Measurements from ENCODE around the gene FAM118A.
"Not testable (repeated sequence)": the region's sequence is repeated elsewhere in the genome, so short reads cannot be mapped to it uniquely, and the experiment has no call there.

Gene FAM118A

GRCh38 chr22:45323695-45324094 lies 14.0 kb downstream of the FAM118A start:
- no peaks in the 10 kb centered on the region for H3K27me3 ChIP-seq (ENCODE audit: control insufficient read depth, insufficient read depth, low read length)
- no peaks in the 10 kb centered on the region for H3K9me3 ChIP-seq (ENCODE audit: control insufficient read depth, low read depth, low read length)
- peaks cover 23% of the 10 kb centered on the region for H3K36me3 ChIP-seq (ENCODE audit: control insufficient read depth, low read depth, low read length)
- H3K9ac ChIP-seq (ENCODE audit: low read length): no peak overlapping the region
- no peak overlapping the region for H3K4me3 ChIP-seq (ENCODE audit: low read length)
- H3K4me1 ChIP-seq (ENCODE audit: control insufficient read depth, low read depth, low read length): no peaks in the 10 kb centered on the region
- no peak overlapping the region for H3K27ac ChIP-seq (ENCODE audit: low read length)

DNA sequence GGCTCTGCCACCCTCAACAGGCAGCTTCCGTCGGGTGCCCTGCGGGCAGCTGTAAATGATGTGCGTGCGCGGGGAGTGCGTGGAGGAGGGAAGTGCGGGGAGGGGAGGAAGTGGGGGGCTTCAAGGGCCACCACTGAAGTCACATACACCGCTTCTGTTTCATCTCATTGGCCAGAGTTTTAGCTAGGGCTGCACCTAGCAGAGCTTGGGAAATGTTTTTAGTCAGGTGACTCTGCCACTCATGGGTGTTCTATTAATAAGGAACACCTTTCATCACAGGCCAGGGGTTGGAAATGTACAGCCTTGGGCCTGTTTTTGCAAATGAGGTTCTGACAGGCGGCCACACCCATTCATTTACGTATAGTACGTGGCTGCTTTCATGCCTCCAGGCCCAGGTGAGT lies 14.6 kb downstream of the FAM118A start:
- H3K27ac ChIP-seq (ENCODE audit: low read length): no peak overlapping the region
- peaks cover 23% of the 10 kb centered on the region for H3K36me3 ChIP-seq (ENCODE audit: control insufficient read depth, low read depth, low read length)
- no peak overlapping the region for H3K9ac ChIP-seq (ENCODE audit: low read length)
- no peaks in the 10 kb centered on the region for H3K27me3 ChIP-seq (ENCODE audit: control insufficient read depth, insufficient read depth, low read length)
- no peaks in the 10 kb centered on the region for H3K9me3 ChIP-seq (ENCODE audit: control insufficient read depth, low read depth, low read length)
- no peaks in the 10 kb centered on the region for H3K4me1 ChIP-seq (ENCODE audit: control insufficient read depth, low read depth, low read length)
- no peak overlapping the region for H3K4me3 ChIP-seq (ENCODE audit: low read length)

DNA sequence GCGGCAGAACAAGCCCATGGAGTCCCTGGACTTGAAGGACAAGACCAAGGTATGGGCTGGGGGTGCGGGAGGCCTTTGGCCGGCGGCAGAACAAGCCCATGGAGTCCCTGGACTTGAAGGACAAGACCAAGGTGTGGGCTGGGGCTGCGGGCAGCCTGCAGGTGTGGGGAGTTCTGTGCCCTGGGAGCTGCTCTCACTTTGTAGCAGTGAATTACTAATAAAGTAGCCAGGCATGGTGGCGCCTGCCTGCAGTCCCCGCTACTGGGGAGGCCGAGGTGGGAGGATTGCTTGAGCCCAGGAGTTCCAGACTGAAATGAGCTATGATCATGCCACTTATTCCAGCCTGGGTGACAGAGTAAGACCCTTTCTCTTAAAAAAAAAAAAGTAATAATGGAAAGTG lies 18.5 kb downstream of the FAM118A start:
- H3K27me3 ChIP-seq (ENCODE audit: control insufficient read depth, insufficient read depth, low read length); H3K27ac ChIP-seq (ENCODE audit: low read length): not testable (repeated sequence)
- H3K36me3 ChIP-seq (ENCODE audit: control insufficient read depth, low read depth, low read length): peaks cover 20% of the 10 kb centered on the region

DNA sequence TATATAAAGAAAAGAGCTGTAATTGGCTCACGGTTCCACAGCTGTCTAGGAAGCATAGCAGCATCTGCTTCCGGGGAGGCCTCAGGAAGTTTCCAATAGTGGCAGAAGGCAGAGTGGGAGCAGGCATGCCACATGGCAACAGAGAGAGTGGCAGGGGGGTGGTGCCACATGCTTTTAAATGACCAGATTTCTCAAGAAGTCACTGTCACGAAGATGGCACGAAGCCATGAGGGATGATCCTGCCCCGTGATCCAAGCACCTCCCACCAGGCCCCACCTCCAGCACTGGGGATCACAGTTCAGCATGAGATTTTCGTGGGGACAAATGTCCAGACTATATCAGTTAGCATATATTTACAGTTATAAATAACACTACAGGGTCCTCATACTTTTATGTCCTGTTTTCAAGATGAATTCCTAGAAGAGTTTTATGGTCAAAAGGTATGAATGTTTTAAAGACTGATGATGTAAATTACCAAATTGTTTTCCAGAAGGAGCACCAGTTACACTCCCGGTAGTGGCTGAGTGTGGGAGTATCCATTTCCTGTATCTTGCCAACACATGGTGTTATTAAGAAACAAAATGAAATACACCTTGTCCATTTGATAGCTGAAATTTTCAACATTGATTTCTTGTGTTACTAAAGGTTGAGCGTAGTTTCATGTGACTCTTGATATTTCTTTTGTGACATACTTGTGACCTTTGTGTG lies 19.2 kb downstream of the FAM118A start:
- Histone ChIP-seq H3K27me3 (ENCODE audit: control insufficient read depth, insufficient read depth, low read length) (no peaks in the 10 kb centered on the region), H3K9me3 (ENCODE audit: control insufficient read depth, low read depth, low read length) (no peaks in the 10 kb centered on the region), H3K4me3 (ENCODE audit: low read length) (no peak overlapping the region), H3K9ac (ENCODE audit: low read length) (no peak overlapping the region), H3K36me3 (ENCODE audit: control insufficient read depth, low read depth, low read length) (peaks cover 15% of the 10 kb centered on the region), H3K4me1 (ENCODE audit: control insufficient read depth, low read depth, low read length) (no peaks in the 10 kb centered on the region), H3K27ac (ENCODE audit: low read length) (no peak overlapping the region)

More for the DNA sequence above, 18.5 kb downstream of the FAM118A start:
- not testable (repeated sequence) for H3K9me3 ChIP-seq (ENCODE audit: control insufficient read depth, low read depth, low read length); H3K4me3 ChIP-seq (ENCODE audit: low read length); H3K9ac ChIP-seq (ENCODE audit: low read length); H3K4me1 ChIP-seq (ENCODE audit: control insufficient read depth, low read depth, low read length)

DNA sequence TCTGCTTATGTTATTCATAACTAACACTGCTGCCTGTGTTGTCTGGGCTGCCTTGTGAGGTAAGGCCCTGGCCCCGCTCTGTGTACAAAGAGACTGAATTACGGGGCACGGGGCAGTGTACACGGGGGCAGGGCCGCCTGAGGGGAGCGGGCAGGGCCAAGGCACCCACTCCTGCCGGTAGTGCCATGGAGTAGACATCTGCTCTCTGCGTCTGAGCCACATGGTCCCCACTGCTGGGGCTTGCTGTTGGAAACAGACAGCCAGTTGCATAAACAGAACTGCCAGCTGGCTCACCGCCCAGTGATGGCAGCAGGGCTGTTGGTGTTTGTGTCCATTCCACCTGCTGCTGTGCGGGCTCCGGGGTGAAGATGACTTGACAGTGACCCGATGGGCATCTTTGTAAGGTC lies 19.8 kb downstream of the FAM118A start:
- Histone ChIP-seq H3K4me1 (ENCODE audit: control insufficient read depth, low read depth, low read length) (no peaks in the 10 kb centered on the region), H3K27me3 (ENCODE audit: control insufficient read depth, insufficient read depth, low read length) (no peaks in the 10 kb centered on the region), H3K9me3 (ENCODE audit: control insufficient read depth, low read depth, low read length) (no peaks in the 10 kb centered on the region), H3K4me3 (ENCODE audit: low read length) (no peak overlapping the region), H3K27ac (ENCODE audit: low read length) (no peak overlapping the region), H3K9ac (ENCODE audit: low read length) (no peak overlapping the region), H3K36me3 (ENCODE audit: control insufficient read depth, low read depth, low read length) (peaks cover 15% of the 10 kb centered on the region)

GRCh38 chr22:45330548-45330947 lies 20.8 kb downstream of the FAM118A start:
- no peak overlapping the region for H3K9ac ChIP-seq (ENCODE audit: low read length)
- no peaks in the 10 kb centered on the region for H3K27me3 ChIP-seq (ENCODE audit: control insufficient read depth, insufficient read depth, low read length)
- no peak overlapping the region for H3K27ac ChIP-seq (ENCODE audit: low read length)
- H3K4me1 ChIP-seq (ENCODE audit: control insufficient read depth, low read depth, low read length): no peaks in the 10 kb centered on the region
- H3K36me3 ChIP-seq (ENCODE audit: control insufficient read depth, low read depth, low read length): peaks cover 20% of the 10 kb centered on the region
- H3K9me3 ChIP-seq (ENCODE audit: control insufficient read depth, low read depth, low read length): no peaks in the 10 kb centered on the region
- no peak overlapping the region for H3K4me3 ChIP-seq (ENCODE audit: low read length)

DNA sequence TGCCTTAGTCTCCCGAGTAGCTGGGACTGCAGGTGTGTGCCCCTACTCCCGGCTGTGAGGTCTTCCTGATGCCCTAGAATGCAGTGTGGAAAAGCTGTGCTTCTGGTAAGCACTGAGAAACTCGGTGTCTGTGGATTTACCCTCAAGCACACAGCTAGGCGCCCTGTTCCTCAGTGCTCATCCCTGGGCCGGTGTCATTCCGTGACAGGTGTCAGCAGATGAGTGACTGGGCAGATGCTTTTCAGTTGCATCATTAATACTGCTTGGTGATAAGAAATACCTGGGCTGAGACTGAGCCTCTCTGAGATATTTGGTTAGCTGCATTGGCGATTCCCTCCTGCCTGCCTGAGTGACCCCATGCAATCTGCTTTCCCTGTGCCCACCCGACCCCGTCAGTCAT lies 21.8 kb downstream of the FAM118A start:
- H3K27ac ChIP-seq (ENCODE audit: low read length): no peak overlapping the region
- H3K4me1 ChIP-seq (ENCODE audit: control insufficient read depth, low read depth, low read length): no peaks in the 10 kb centered on the region
- H3K9me3 ChIP-seq (ENCODE audit: control insufficient read depth, low read depth, low read length): no peaks in the 10 kb centered on the region
- no peak overlapping the region for H3K9ac ChIP-seq (ENCODE audit: low read length)
- peaks cover 23% of the 10 kb centered on the region for H3K36me3 ChIP-seq (ENCODE audit: control insufficient read depth, low read depth, low read length)
- H3K4me3 ChIP-seq (ENCODE audit: low read length): no peak overlapping the region
- no peaks in the 10 kb centered on the region for H3K27me3 ChIP-seq (ENCODE audit: control insufficient read depth, insufficient read depth, low read length)

DNA sequence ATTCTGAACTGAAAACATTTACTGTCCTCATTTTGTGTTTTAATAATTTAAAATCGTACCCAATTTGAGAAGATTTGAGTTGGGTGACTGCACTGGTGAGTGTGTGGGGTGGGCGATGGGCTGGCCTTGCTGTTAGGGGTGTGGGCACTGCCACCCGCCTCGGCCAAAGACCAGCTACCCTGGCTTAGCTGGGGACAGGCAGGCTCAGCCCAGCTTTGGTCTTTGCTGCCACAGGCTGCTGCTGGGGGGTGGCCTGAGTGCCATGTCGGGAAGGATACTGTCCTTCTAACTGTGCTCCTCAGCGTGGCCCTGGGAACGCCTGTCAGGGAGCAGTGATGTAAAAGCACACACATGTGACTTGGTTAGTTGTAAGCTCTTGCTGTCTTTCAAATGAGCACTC lies 22.3 kb downstream of the FAM118A start:
- peaks cover 26% of the 10 kb centered on the region for H3K36me3 ChIP-seq (ENCODE audit: control insufficient read depth, low read depth, low read length)

DNA sequence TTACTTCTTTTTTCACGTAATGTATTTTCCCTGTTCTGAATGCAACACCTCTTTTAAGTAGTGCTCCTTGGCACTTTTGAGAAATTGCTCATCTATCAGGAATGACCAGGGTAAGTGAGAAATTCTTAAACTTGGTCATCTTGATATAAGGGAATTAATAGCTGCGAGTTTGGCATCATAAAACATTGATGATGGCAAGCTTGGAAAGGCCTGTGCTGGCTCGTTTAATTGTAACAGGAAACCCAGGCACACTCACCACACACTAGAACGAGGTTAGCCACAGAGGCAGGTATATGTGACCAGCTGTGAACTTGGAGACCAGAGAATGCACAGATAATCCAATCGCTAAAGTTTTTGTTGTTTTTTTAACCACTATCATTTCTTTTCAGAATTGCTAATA lies 24.3 kb downstream of the FAM118A start:
- Histone ChIP-seq H3K9ac (ENCODE audit: low read length) (no peak overlapping the region), H3K9me3 (ENCODE audit: control insufficient read depth, low read depth, low read length) (no peaks in the 10 kb centered on the region), H3K27me3 (ENCODE audit: control insufficient read depth, insufficient read depth, low read length) (no peaks in the 10 kb centered on the region), H3K36me3 (ENCODE audit: control insufficient read depth, low read depth, low read length) (peaks cover 23% of the 10 kb centered on the region), H3K4me1 (ENCODE audit: control insufficient read depth, low read depth, low read length) (no peaks in the 10 kb centered on the region), H3K4me3 (ENCODE audit: low read length) (no peak overlapping the region), H3K27ac (ENCODE audit: low read length) (no peak overlapping the region)

More for the DNA sequence above, 22.3 kb downstream of the FAM118A start:
- Histone ChIP-seq H3K4me1 (ENCODE audit: control insufficient read depth, low read depth, low read length) (no peaks in the 10 kb centered on the region), H3K27me3 (ENCODE audit: control insufficient read depth, insufficient read depth, low read length) (no peaks in the 10 kb centered on the region), H3K9ac (ENCODE audit: low read length) (no peak overlapping the region), H3K4me3 (ENCODE audit: low read length) (no peak overlapping the region), H3K9me3 (ENCODE audit: control insufficient read depth, low read depth, low read length) (no peaks in the 10 kb centered on the region), H3K27ac (ENCODE audit: low read length) (no peak overlapping the region)

- H3K4me3 ChIP-seq (ENCODE audit: low read length): no peak overlapping the region
- no peaks in the 10 kb centered on the region for H3K9me3 ChIP-seq (ENCODE audit: control insufficient read depth, low read depth, low read length)
- no peaks in the 10 kb centered on the region for H3K4me1 ChIP-seq (ENCODE audit: control insufficient read depth, low read depth, low read length)
- no peak overlapping the region for H3K9ac ChIP-seq (ENCODE audit: low read length)
- no peaks in the 10 kb centered on the region for H3K27me3 ChIP-seq (ENCODE audit: control insufficient read depth, insufficient read depth, low read length)
- H3K36me3 ChIP-seq (ENCODE audit: control insufficient read depth, low read depth, low read length): peaks cover 23% of the 10 kb centered on the region
- no peak overlapping the region for H3K27ac ChIP-seq (ENCODE audit: low read length)
Measured at GRCh38 chr22:45334528-45334927, 24.8 kb downstream of the FAM118A start.

DNA sequence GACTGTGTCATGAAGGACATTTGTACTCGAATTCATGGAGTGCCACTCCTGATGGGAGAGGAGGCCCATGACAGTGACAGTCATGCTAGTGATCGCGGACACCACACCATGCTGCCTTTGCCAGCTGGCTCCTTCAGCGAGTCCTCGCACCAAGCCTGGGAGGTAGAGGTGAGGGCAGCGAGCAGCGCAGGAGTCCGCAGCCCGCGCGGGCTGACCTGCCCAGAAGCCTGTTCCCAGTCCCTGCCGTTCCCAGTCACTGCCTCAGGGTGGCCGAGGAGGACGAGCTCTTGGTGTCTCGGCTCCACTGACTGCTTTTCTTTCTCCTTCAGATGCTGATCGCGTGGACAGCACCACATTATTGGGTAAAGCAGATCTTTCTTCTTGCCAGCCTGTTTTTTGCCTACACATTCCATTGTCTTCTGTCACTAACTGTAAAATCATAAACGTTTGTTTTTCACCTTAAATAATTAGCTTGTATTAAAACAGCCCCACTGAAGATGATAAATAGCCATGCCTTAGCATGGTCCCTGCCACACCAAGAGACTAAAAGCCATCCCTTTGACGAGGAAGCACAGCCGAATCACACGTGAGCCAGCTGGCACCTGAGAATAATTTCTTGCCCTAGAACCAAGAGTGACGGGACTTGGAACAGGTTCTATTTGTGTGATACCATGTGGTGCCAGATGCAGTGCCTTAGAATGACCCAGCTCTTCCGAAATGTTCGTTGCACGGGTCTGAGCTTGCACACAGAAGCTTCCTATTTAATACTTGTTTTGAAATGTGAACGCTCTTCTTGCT lies 25.5 kb downstream of the FAM118A start:
- Histone ChIP-seq H3K9ac (ENCODE audit: low read length) (no peak overlapping the region), H3K4me1 (ENCODE audit: control insufficient read depth, low read depth, low read length) (no peaks in the 10 kb centered on the region), H3K27me3 (ENCODE audit: control insufficient read depth, insufficient read depth, low read length) (no peaks in the 10 kb centered on the region), H3K4me3 (ENCODE audit: low read length) (no peak overlapping the region), H3K27ac (ENCODE audit: low read length) (no peak overlapping the region), H3K36me3 (ENCODE audit: control insufficient read depth, low read depth, low read length) (peaks cover 25% of the 10 kb centered on the region), H3K9me3 (ENCODE audit: control insufficient read depth, low read depth, low read length) (no peaks in the 10 kb centered on the region)

Data from iPS-18a (cell line).